Kidney epithelial cell (primary cell): ENCODE results near the gene KIF6. TPM values are rescaled to one million over a fixed set of nuclear protein-coding genes. Genes with fewer than 3 reads are reported as not detected.

ENCODE experiments used
- DNase-seq: peaks from one replicate; pipeline ENCODE4 v3.0.0-alpha.2; 2010; ENCODE audit warnings: low read depth
- H3K27me3 ChIP-seq: 2 replicates; pipeline ENCODE4 v1.6.0; 2011; ENCODE audit warnings: low read length; ENCODE audit not compliant: control insufficient read depth, insufficient read depth
- H3K36me3 ChIP-seq: 2 replicates; pipeline ENCODE4 v1.5.1; 2011; ENCODE audit warnings: low read length; ENCODE audit not compliant: control insufficient read depth, insufficient read depth
- H3K4me3 ChIP-seq: 2 replicates; pipeline ENCODE4 v1.5.1; 2011; ENCODE audit warnings: low read depth, mild to moderate bottlenecking, control low read depth, low read length
- total RNA-seq: library from RNA; depleted of rRNA; stranded (reverse); fragments of >200 nt; gene quantifications from 2 replicates; pipeline ENCODE4 v1.2.3, GENCODE V29; 2015
- TF ChIP-seq, protein P1 (sequence below): IDR thresholded peaks from 2 replicates; pipeline ENCODE4 v1.5.1; 2011; ENCODE audit warnings: mild to moderate bottlenecking, moderate library complexity, low read length, control low read depth, inconsistent platforms; ENCODE audit not compliant: insufficient read depth, poor library complexity, severe bottlenecking

The KIF6 gene
- total RNA-seq, 1 donor from 2014 or later: 0.33 TPM

DNA sequence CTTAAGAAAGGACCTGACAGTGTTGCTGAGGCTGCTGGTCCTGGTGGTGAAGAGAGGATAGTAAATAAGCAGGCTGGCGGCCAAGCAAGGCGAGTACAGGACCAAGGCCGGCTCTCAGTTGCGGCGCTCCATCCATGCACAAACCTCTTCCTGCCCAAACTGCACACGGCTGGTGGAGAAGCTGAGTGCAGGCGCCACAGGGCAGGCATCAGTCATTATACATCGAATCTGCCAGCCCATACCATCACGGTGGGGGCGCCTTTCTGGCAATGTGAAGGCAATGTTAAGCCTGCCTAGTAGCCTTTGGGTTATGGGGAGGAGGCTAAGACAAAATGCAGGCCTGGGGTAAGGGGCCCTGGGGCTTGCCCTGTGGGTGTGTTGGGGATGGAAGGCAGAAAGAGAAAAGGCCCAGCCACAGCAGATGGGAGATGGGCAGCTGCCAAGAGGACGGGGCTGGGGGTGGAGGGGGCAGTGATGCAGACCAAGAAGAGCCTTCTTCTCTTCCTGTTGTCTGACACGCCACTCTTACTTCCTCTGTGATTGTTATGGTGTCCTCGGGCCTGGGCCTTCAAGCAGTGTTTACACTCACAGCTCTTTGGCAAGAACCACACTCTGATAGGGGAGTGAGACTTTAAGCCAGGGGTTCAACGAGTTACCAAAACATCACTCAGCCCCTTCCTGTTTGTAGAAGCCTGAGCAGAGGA is 382.4 kb downstream of the KIF6 start:
- TF ChIP-seq, protein P1, sequence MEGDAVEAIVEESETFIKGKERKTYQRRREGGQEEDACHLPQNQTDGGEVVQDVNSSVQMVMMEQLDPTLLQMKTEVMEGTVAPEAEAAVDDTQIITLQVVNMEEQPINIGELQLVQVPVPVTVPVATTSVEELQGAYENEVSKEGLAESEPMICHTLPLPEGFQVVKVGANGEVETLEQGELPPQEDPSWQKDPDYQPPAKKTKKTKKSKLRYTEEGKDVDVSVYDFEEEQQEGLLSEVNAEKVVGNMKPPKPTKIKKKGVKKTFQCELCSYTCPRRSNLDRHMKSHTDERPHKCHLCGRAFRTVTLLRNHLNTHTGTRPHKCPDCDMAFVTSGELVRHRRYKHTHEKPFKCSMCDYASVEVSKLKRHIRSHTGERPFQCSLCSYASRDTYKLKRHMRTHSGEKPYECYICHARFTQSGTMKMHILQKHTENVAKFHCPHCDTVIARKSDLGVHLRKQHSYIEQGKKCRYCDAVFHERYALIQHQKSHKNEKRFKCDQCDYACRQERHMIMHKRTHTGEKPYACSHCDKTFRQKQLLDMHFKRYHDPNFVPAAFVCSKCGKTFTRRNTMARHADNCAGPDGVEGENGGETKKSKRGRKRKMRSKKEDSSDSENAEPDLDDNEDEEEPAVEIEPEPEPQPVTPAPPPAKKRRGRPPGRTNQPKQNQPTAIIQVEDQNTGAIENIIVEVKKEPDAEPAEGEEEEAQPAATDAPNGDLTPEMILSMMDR: no peak
- Histone ChIP-seq H3K36me3 (no peaks in the 10 kb centered on the region), H3K27me3 (peaks cover 13% of the 10 kb centered on the region)

DNA sequence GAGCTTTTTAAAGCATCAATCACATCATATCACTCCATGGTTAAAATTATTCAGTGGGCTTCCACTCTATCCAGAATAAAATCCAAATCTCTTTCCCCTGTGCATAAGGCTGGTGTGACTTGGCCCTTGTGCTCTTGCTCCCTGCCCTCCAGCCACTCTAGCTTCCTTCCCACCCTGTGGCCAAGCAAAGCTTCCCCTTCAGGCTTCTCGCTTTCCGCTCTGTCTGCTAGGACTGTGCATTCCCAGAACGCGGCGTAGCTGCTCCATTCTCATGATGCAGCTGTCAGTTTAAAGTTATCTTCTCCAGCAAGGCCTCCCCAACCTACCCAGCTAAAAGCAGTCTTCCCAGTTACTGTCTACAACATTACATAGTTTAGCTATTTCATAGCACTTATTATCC is 383.3 kb downstream of the KIF6 start:
- Histone ChIP-seq H3K36me3 (no peaks in the 10 kb centered on the region), H3K27me3 (peaks cover 13% of the 10 kb centered on the region), H3K4me3 (no peak overlapping the region)
- DNase-seq: no peak
- TF ChIP-seq, protein P1: no peak

More for the DNA sequence above, 382.4 kb downstream of the KIF6 start:
- DNase-seq: no peak
- no peak overlapping the region for H3K4me3 ChIP-seq

DNA sequence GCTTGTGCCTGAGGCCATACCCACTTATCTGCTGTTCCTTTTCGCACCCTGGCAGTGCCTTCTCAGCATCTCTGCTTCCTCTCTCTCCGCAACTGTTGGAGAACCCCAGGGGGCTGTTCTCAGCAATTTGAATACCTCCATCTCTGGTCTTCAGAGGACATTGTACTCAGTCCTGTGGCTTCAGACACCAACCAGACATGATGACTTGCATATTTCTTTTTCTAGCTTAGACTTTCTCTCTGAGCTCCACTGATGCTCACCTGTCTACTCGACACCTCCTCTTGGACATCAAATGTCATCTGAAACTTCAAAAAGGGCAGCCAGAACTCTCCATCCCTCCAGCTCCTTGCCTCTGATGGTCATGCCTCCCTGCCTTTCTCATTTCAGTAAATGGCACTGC is 383.9 kb downstream of the KIF6 start:
- no peak for DNase-seq
- TF ChIP-seq, protein P1: no peak
- peaks cover 13% of the 10 kb centered on the region for H3K27me3 ChIP-seq
- no peak overlapping the region for H3K4me3 ChIP-seq
- H3K36me3 ChIP-seq: no peaks in the 10 kb centered on the region

DNA sequence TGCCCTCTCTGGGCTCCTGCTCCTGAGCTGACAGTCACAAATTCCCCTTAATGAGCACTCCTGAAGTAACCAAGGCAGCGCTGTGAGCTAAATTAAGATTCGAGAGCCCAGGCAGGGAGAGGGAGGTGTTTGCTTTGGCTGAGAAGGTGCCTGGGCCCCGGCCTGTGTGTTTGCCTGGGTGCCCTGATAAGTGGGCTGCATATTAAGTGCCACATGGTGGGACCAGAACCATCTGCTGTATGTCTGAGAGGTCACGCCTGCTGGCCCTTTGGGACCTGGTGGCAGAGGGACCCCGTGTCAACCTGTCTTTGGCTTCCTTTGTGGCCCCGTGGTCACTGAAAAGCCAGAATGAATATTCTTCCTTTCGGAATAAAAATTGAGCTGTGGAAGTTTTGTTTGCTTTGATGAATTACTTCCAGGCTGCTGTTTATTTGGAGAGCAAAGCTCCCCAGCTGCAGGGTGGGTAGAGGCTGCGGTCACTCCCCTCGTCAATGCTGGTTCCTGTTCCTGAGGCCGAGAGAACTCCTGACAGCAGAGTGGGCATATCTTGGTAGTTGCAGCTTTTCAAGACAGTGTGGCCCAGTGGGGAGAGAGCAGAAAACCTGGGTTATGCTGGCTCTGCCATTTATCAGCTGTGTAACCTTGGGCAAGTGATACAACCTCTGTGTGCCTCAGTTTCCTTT is 385.2 kb downstream of the KIF6 start:
- H3K36me3 ChIP-seq: no peaks in the 10 kb centered on the region
- no peak for DNase-seq

DNA sequence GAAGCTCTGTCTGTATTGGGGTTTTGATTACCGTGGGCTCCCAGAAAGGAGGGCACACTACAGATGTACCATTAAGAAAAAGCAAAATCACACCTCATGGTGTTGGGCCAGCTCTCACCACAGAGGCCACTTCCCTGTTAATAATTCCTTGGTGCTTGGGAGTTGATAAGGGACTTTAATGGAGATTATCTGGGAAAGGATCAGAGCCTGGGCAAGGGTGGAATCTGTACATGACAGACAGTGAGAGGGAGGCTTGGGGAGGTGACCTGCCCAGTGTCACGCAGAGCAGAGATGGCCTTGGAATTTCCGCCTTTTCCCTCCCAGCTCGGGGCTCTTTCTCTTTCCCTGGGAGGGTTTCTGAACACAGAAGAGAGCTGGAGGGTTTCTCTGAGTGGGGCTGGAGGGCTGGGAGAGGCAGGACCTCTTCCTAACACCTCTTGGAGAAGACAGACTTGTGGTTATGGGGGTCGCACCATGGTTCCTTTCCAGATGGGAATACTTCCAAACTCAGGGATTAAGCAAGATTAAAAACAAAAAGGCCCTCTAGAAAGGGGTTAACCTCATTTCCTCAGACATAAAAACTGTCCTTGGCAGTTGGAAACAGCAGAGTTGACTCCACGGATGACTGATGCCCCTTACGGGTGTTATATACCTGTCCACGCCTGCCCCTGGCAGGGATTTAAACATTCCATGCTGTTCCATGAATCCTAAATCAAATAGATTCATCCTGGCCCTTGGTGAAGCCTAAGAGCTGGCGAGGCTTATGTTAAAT is 385.9 kb downstream of the KIF6 start:
- DNase-seq: no peak
- peaks cover 13% of the 10 kb centered on the region for H3K27me3 ChIP-seq
- H3K36me3 ChIP-seq: no peaks in the 10 kb centered on the region
- TF ChIP-seq, protein P1: no peak
- no peak overlapping the region for H3K4me3 ChIP-seq

More for the DNA sequence above, 385.2 kb downstream of the KIF6 start:
- TF ChIP-seq, protein P1: no peak
- H3K27me3 ChIP-seq: peaks cover 13% of the 10 kb centered on the region
- no peak overlapping the region for H3K4me3 ChIP-seq
